ENCODE results near the gene ERC2. TPM values are rescaled to one million over a fixed set of nuclear protein-coding genes. Genes with fewer than 3 reads are reported as not detected.

ERC2 gene
- polyA plus RNA-seq, 1 experiment: 0.07 TPM

DNA sequence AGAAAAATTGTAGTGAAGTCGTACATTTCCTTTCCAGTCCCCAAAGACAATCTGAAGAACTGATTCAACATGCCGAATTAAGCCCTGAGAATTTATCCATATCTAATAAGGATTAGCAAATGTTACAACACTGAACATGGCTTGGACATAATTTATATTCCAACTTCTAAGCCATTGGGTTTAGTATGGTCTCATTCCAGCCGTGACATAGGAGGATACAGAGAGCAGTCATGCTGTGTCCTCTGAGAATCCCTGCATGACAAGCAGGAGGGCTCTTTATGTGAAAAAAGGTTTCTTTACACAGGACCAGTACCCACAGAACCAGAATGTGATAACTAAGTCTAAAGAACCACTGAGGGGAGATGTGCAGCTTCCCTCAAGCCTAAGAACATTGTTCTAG, 749.3 kb downstream of the ERC2 start:
- Histone ChIP-seq H3K9me3 (ENCODE audit: control insufficient read depth, insufficient read depth, low read length) (no peaks in the 10 kb centered on the region; the same call in 1 of the 2 replicates), H3K27me3 (ENCODE audit: control insufficient read depth, insufficient read depth, low read length) (peaks cover 5% of the 10 kb centered on the region), H3K27ac (ENCODE audit: low read depth, low read length) (no peak overlapping the region), H3K4me3 (ENCODE audit: low read depth, low read length) (no peak overlapping the region)
- ChIA-PET POLR2A (interaction anchor here (0.6 kb wide), 1 partner anchor 170 kb away, joined by 9 read pairs; no protein-coding TSS in a partner anchor), CTCF (interaction anchor here (0.6 to 1.2 kb wide), 2 partner anchors 23 to 64 kb away, joined by 3 to 4 read pairs; no protein-coding TSS in a partner anchor)
- TF ChIP-seq, protein P1, sequence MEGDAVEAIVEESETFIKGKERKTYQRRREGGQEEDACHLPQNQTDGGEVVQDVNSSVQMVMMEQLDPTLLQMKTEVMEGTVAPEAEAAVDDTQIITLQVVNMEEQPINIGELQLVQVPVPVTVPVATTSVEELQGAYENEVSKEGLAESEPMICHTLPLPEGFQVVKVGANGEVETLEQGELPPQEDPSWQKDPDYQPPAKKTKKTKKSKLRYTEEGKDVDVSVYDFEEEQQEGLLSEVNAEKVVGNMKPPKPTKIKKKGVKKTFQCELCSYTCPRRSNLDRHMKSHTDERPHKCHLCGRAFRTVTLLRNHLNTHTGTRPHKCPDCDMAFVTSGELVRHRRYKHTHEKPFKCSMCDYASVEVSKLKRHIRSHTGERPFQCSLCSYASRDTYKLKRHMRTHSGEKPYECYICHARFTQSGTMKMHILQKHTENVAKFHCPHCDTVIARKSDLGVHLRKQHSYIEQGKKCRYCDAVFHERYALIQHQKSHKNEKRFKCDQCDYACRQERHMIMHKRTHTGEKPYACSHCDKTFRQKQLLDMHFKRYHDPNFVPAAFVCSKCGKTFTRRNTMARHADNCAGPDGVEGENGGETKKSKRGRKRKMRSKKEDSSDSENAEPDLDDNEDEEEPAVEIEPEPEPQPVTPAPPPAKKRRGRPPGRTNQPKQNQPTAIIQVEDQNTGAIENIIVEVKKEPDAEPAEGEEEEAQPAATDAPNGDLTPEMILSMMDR (IDR thresholded peaks at IDR 0.05; ENCODE audit: low read depth, low read length): no peak
- no peak for DNase-seq (ENCODE audit: low read depth, low spot score)

DNA sequence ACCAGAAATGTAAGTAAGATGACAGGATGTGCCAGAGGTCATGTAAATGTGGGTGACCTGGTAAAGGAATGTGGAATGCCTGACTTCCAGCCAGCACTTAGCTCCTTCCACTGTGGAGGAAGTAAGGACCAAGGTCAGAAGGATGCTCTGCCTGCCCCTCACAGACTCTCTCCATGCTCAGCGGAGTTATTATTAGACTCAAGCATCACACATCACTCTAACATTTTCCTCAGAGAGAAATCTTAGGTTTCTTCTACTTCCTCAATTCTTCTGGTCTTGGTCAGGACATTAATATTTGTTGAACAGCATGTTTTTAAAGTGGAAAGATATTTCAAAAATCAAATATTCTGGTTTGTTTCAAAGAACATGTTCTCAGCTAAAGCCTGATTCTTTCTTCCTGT, 749.7 kb downstream of the ERC2 start:
- no peak overlapping the region for H3K4me3 ChIP-seq (ENCODE audit: low read depth, low read length)
- DNase-seq (ENCODE audit: low read depth, low spot score): no peak
- POLR2A ChIA-PET: no interaction called here
- TF ChIP-seq, protein P1 (IDR thresholded peaks at IDR 0.05; ENCODE audit: low read depth, low read length): no peak
- CTCF ChIA-PET: interaction anchor here (1.2 kb wide), 1 partner anchor 64 kb away, joined by 4 read pairs; no protein-coding TSS in a partner anchor
- H3K9me3 ChIP-seq (ENCODE audit: control insufficient read depth, insufficient read depth, low read length): no peaks in the 10 kb centered on the region; the same call in 1 of the 2 replicates
- no peak overlapping the region for H3K27ac ChIP-seq (ENCODE audit: low read depth, low read length)
- peaks cover 5% of the 10 kb centered on the region for H3K27me3 ChIP-seq (ENCODE audit: control insufficient read depth, insufficient read depth, low read length)

DNA sequence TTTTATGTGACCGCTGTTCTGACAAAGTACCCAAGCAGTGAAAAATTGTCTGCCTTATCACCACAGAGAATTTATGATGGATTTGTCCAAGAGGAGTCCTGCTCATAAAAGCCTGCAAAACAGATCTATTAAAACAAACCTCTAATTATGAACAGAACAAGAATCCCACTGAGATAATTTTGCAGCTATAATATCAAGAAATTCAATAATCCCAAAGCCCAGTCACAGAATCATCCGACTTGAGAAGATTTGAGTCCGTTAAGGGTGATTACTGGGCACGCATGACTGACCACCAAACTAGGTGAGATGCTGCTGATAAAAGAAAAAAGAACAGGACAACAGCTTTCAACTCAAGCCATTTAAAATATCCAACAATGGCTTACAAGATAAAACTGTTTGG, 750.2 kb downstream of the ERC2 start:
- CTCF ChIA-PET: interaction anchor here (1.2 kb wide), 1 partner anchor 63 kb away, joined by 4 read pairs; no protein-coding TSS in a partner anchor
- POLR2A ChIA-PET: interaction anchor here (0.5 kb wide), 1 partner anchor 37 kb away, joined by 4 read pairs; no protein-coding TSS in a partner anchor

DNA sequence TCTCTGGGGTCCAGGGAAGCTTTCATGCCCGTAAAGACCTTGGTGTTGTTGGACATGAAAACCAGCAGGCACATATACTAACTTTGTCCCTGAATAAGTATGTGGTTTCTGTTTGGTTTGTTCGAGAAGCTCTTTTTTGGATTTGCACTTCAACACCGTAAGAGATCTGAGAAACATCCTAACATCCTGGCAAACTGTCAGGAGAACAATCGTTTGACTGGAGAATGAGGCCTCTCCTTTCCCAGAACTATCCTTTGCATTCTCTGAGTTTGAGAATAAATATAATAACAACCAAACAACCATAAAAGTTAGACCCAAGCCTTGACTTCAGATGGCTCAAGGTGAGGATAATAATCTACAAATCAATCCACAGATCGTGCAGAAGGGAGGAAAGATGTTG, 750.8 kb downstream of the ERC2 start:
- DNase-seq (ENCODE audit: low read depth, low spot score): no peak
- H3K27ac ChIP-seq (ENCODE audit: low read depth, low read length): no peak overlapping the region
- ChIA-PET POLR2A (no interaction called here), CTCF (no interaction called here)
- peaks cover 5% of the 10 kb centered on the region for H3K27me3 ChIP-seq (ENCODE audit: control insufficient read depth, insufficient read depth, low read length)
- no peaks in the 10 kb centered on the region; the same call in 1 of the 2 replicates for H3K9me3 ChIP-seq (ENCODE audit: control insufficient read depth, insufficient read depth, low read length)
- H3K4me3 ChIP-seq (ENCODE audit: low read depth, low read length): no peak overlapping the region
- TF ChIP-seq, protein P1 (IDR thresholded peaks at IDR 0.05; ENCODE audit: low read depth, low read length): no peak

More for the DNA sequence above, 750.2 kb downstream of the ERC2 start:
- H3K9me3 ChIP-seq (ENCODE audit: control insufficient read depth, insufficient read depth, low read length): no peaks in the 10 kb centered on the region; the same call in 1 of the 2 replicates
- H3K4me3 ChIP-seq (ENCODE audit: low read depth, low read length): no peak overlapping the region
- TF ChIP-seq, protein P1 (IDR thresholded peaks at IDR 0.05; ENCODE audit: low read depth, low read length): no peak
- no peak overlapping the region for H3K27ac ChIP-seq (ENCODE audit: low read depth, low read length)
- DNase-seq (ENCODE audit: low read depth, low spot score): no peak
- H3K27me3 ChIP-seq (ENCODE audit: control insufficient read depth, insufficient read depth, low read length): peaks cover 5% of the 10 kb centered on the region

DNA sequence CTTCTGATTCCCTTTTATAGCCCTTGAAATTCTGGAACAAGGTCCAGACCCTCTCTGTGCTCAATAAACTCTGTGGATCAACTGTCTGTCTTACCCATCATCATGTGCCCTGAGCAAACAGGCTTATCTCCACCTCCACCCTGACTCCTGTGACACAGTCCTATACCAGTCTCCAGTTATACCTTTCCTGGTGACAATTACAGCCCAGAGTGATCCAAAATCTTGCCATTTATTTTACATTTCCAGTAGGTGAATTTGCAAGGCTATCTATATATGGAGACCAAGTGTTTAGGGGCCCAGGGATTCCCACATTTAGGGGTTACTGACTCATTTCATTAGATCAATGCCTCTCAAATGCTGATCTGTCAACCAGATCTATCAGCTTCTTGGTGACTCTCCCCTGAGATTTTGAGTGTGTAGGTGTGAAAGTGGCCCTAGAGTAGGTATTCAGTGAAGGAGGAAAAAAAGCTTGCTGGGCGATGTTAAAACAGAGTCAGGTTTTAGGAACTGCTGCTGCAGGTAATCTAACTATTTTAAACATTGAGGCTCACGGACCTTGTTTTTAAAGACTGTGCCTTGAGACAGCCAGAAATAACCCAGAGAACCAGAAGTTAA, 751.5 kb downstream of the ERC2 start:
- TF ChIP-seq, protein P1 (IDR thresholded peaks at IDR 0.05; ENCODE audit: low read depth, low read length): no peak
- Histone ChIP-seq H3K27ac (ENCODE audit: low read depth, low read length) (no peak overlapping the region), H3K9me3 (ENCODE audit: control insufficient read depth, insufficient read depth, low read length) (no peaks in the 10 kb centered on the region; the same call in 1 of the 2 replicates), H3K27me3 (ENCODE audit: control insufficient read depth, insufficient read depth, low read length) (peaks cover 5% of the 10 kb centered on the region), H3K4me3 (ENCODE audit: low read depth, low read length) (no peak overlapping the region)
- POLR2A ChIA-PET: no interaction called here
- DNase-seq (ENCODE audit: low read depth, low spot score): no peak
- CTCF ChIA-PET: no interaction called here
